ENCODE results near the gene PPP1R15A. TPM values are rescaled to one million over a fixed set of nuclear protein-coding genes. Genes with fewer than 3 reads are reported as not detected.
"Not testable (repeated sequence)": the region's sequence is repeated elsewhere in the genome, so short reads cannot be mapped to it uniquely, and the experiment has no call there.

Gene PPP1R15A
- total and polyA plus RNA-seq, 2 of the 8 experiments (the other 6 are each of a cell fraction or from before 2014, with no cell fraction given), result 4.1 to 14.0 TPM

DNA sequence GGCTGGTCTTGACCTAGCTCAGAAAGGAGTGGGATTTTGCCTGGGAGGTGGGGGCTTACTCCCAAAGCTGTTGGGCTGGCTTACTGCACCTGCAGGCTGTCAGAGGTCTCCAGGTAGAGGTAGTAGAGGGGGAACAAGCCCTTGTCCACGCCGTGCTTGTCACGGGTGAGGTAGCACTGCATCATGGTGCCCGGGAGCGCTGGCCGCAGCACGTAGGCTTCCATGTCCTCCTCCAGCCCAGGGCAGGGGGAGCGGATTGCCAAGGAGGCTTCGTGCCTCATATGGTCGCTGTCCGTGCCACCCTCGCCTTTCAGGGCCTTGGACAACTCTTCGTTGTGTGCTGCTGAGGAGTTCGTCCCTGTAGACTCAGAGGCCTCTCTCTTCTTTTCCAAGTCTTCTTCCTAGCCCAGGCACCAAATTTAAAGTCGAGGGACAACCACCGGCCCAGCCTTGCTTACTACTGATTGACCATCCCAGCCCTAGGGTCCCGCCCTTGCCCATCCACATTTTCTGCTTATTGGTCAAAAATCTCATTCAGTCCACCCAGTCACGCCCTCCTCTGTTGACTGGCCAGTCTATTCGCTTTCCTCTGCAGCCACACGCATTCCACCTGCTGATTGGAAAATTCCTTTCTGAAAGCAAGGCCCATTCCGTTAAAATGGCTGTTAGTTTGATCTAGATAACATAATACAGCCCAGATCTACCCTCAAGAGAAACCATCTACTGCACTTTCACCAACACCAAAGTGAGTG, 15.8 kb downstream of the PPP1R15A start (continued):
- no peak for TF ChIP-seq SIX5 (IDR thresholded peaks at IDR 0.05; ENCODE audit: low read depth, low read length)
- TF ChIP-seq GTF2F1 (IDR thresholded peaks at IDR 0.05; ENCODE audit: borderline replicate concordance, low read depth, low read length), result no peak
- no peak for TF ChIP-seq CHD1 (IDR thresholded peaks at IDR 0.05; ENCODE audit: low read depth, low read length)
- TF ChIP-seq BACH1 (IDR thresholded peaks at IDR 0.05; ENCODE audit: low read length), result no peak
- TF ChIP-seq KDM5A (IDR thresholded peaks at IDR 0.05; ENCODE audit: low read length), result no peak
- no peak for TF ChIP-seq TEAD4 (IDR thresholded peaks at IDR 0.05; ENCODE audit: low read depth, low read length)
- TF ChIP-seq FOSL1 (IDR thresholded peaks at IDR 0.05; ENCODE audit: insufficient read depth, low read depth, low read length), result no peak
- no peak for TF ChIP-seq SUZ12 (IDR thresholded peaks at IDR 0.05; ENCODE audit: low read length)
- no peak for TF ChIP-seq CBX8 (IDR thresholded peaks at IDR 0.05; ENCODE audit: borderline replicate concordance, low read depth, low read length)
- no peak for TF ChIP-seq POU5F1 (IDR thresholded peaks at IDR 0.05; ENCODE audit: low read depth, low read length)

DNA sequence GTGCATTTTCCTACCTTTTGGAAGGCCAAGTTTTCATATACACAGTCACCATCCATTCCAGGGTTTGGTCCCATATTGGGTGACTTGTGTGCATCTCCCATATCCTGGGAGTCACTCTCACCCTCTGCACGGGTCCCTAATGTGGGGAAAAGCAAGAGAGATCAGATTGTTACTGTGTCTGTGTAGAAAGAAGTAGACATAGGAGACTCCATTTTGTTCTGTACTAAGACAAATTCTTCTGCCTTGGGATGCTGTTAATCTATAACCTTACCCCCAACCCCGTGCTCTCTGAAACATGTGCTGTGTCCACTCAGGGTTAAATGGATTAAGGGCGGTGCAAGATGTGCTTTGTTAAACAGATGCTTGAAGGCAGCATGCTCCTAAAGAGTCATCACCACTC, 17.3 kb downstream of the PPP1R15A start:
- H3K4me2 ChIP-seq (ENCODE audit: insufficient read depth in 1 of 2, low read depth in 2 of 2, low read length in 2 of 2); H3K79me2 ChIP-seq (ENCODE audit: control insufficient read depth in 1 of 2, insufficient read depth in 2 of 2, low read length in 2 of 2); H4K8ac ChIP-seq (ENCODE audit: extremely low read depth, insufficient read depth, low read length); H3K27ac ChIP-seq (ENCODE audit: low read depth, low read length); H3K9ac ChIP-seq (replicated peaks in 1 of 4; ENCODE audit: extremely low read depth in 1 of 4, low read depth in 3 of 4, low read length in 3 of 4); H4K20me1 ChIP-seq (replicated peaks in 1 of 2; ENCODE audit: control insufficient read depth in 1 of 2, insufficient read depth in 2 of 2, low read length in 2 of 2); H2BK5ac ChIP-seq (ENCODE audit: low read depth, low read length); H3K4ac ChIP-seq (replicated peaks; ENCODE audit: insufficient read length, low read depth, low read length); H3K79me1 ChIP-seq (ENCODE audit: low read depth, low read length); H2BK120ac ChIP-seq (replicated peaks; ENCODE audit: low read depth, low read length); H3K23ac ChIP-seq (ENCODE audit: insufficient read length); H4K5ac ChIP-seq (ENCODE audit: insufficient read length, low read depth, low read length); H3K4me3 ChIP-seq (ENCODE audit: extremely low read depth in 1 of 4, insufficient read depth in 2 of 4, low read depth in 3 of 4, low read length in 4 of 4); H2AFZ ChIP-seq (ENCODE audit: low read length); H3K4me1 ChIP-seq (replicated peaks in 1 of 4; ENCODE audit: control insufficient read depth in 3 of 4, insufficient read depth in 4 of 4, low read length in 3 of 4); H3K14ac ChIP-seq (ENCODE audit: insufficient read length); H3K36me3 ChIP-seq (ENCODE audit: control insufficient read depth in 2 of 4, insufficient read depth in 4 of 4, low read length in 3 of 4); H2BK15ac ChIP-seq (ENCODE audit: low read length); H3K56ac ChIP-seq (replicated peaks; ENCODE audit: insufficient read length, low read depth, low read length); DNase-seq (ENCODE audit: low read depth in 1 of 2, low spot score in 2 of 2); H2AK5ac ChIP-seq (ENCODE audit: low read depth, low read length); H4K91ac ChIP-seq (replicated peaks; ENCODE audit: insufficient read length, low read length); H3K9me3 ChIP-seq (ENCODE audit: insufficient read depth in 2 of 2, low read depth in 1 of 2, low read length in 1 of 2); FAIRE-seq; H3K23me2 ChIP-seq (ENCODE audit: low read depth, low read length); H3K27me3 ChIP-seq (replicated peaks in 1 of 4; ENCODE audit: control insufficient read depth in 3 of 4, extremely low read depth in 1 of 4, insufficient read depth in 3 of 4, low read length in 3 of 4); H3K18ac ChIP-seq (ENCODE audit: extremely low read depth, low read length); H2BK12ac ChIP-seq (ENCODE audit: low read depth, low read length); H2BK20ac ChIP-seq (ENCODE audit: low read length): not testable (repeated sequence)
- POLR2A ChIA-PET (ENCODE audit: partially characterized antibody), result interaction anchor here (0.7 to 1.4 kb wide), 6 partner anchors 9 to 103 kb away, joined by 3 to 8 read pairs (median 4); partner anchors contain the start of genes GYS1 and PPP1R15A
- CTCF ChIA-PET (ENCODE audit: partially characterized antibody), result interaction anchor here (0.9 to 1.3 kb wide), 2 partner anchors 11 to 20 kb away, joined by 3 to 4 read pairs; no protein-coding TSS in a partner anchor
- 94% methylated on average over 2 of the region's 3 CpGs; no CpG with 5 or more reads in 1 of the 2 experiments for WGBS, 2 experiments (ENCODE audit: extremely low coverage in 1 of 2, insufficient coverage in 1 of 2, insufficient read length in 1 of 2, insufficient replicate concordance in 2 of 2, low coverage in 1 of 2, low lambda C conversion rate in 2 of 2, missing lambda C conversion rate in 1 of 2)

Data from H1 (cell line).